Pancreas (tissue), 10 donors: Measurements from ENCODE around the gene CEP164. TPM values are rescaled to one million over a fixed set of nuclear protein-coding genes. Genes with fewer than 3 reads are reported as not detected.
A peak's percentile ranks its signal among the peaks of the same experiment; 100 is the strongest.

ENCODE experiments used
- ATAC-seq, 4 donors: fragments of 200-7000 bp; cut with Tn5 transposase; one replicate each; pipeline versions ENCODE4 v1.8.0 to v1.9.1; 2020; ENCODE audit warnings: mild to moderate bottlenecking in 4 of 4, moderate library complexity in 4 of 4
- DNase-seq, 6 donors: peaks; one replicate each; pipeline ENCODE4 v3.0.0-alpha.2; 2020
- FAIRE-seq: peaks from 2 replicates; lab custom pipeline; 2012; peaks lifted over from hg19 to GRCh38; lab: Jason Lieb, UNC
- H3K27ac ChIP-seq, 4 donors: fragments of 200-600 bp; sonication (generic); 1 replicate in 3 of 4; 2 replicates in 1 of 4; pipeline versions ENCODE4 v1.5.0 to v1.8.0; 2020
- H3K27me3 ChIP-seq, 4 donors: fragments of 200-600 bp; one replicate each; pipeline ENCODE4 v1.8.0; 2021
- H3K36me3 ChIP-seq, 3 donors: fragments of 200-600 bp; sonication (generic) in 1 of 3; one replicate each; pipeline versions ENCODE4 v1.5.0 to v1.8.0; 2020 to 2021
- H3K4me1 ChIP-seq, 3 donors: fragments of 200-600 bp; one replicate each; pipeline ENCODE4 v1.8.0; 2021
- H3K4me3 ChIP-seq, 4 donors: fragments of 200-600 bp; sonication (generic) in 2 of 4; one replicate each; pipeline versions ENCODE4 v1.5.0 to v1.8.0; 2020 to 2021
- H3K9me3 ChIP-seq, 4 donors: fragments of 200-600 bp; one replicate each; pipeline ENCODE4 v1.8.0; 2021
- CTCF ChIP-seq, 4 donors: fragments of 200-600 bp; sonication (generic) in 3 of 4; IDR thresholded peaks; one replicate each; pipeline versions ENCODE4 v1.5.0 to v1.8.0; 2021; ENCODE audit warnings: antibody characterized with exemption in 4 of 4
- WGBS, 2 donors: extraction: QIAGEN DNeasy Blood & Tissue Kit; methylation state at CpG; one replicate each; pipeline ENCODE4 v1.1.7; 2013; 5-methylcytosine and 5-hydroxymethylcytosine counted together
- intact Hi-C, 3 donors: fragments of 100-400 bp; cut with DNase I; formaldehyde crosslinking; loops; one replicate each; pipeline versions ENCODE4 v1.11.1 to v1.14.2; 2022
- polyA plus RNA-seq, 2 donors: library from polyadenylated mRNA; stranded (reverse); fragments of 200-250 nt; gene quantifications; one replicate each; pipeline ENCODE4 v1.2.3, GENCODE V29; 2013
- total RNA-seq, 6 donors: library from RNA; stranded (reverse); fragmentation: NEBNext Ultra II Directional in 4 of 6; extraction: Animal tissue kit (Norgen Biotek cat#: 25700) in 4 of 6; gene quantifications; one replicate each; pipeline versions ENCODE4 v1.2.1 to v1.2.4, GENCODE V29; 2021 to 2023
- donor health status: healthy with polysubstance abuse.
- donor health status: DM: no; HTN: no; CAD: no; lungs with moderate emphysema.
- donor health status: DM: no; HTN: no; CAD: no.
- donor health status: control.
- donor health status: control.
- donor health status: Bipolar disorder and iron deficiency.
- donor health status: DM: yes; HTN: yes; CAD: no.
- donor health status: DM: no; HTN: no; CAD: no.
- donor health status: DM: no; HTN: no; CAD: no.
- donor health status: DM: yes; HTN: yes; CAD: no.

CEP164 gene
- total RNA-seq (10 to 100 TPM; 12.9 to 27.4 (median 23.7) TPM), polyA plus RNA-seq (10 to 100 TPM; 42.1 to 56.3 TPM)

- intact Hi-C loops: no loop called here
- H3K36me3 ChIP-seq: no peaks in the 10 kb centered on the region
- no peaks in the 10 kb centered on the region for H3K27me3 ChIP-seq
- no peak for TF ChIP-seq CTCF (IDR thresholded peaks at IDR 0.05)
- no peaks in the 10 kb centered on the region for H3K9me3 ChIP-seq
- FAIRE-seq (peak; percentile 91), DNase-seq (peak; percentile 90 to 97 (median 95)), ATAC-seq (peak; percentile 97 to 99 (median 98))
- WGBS, 2 donors: 0 to 1% methylated on average over 54 to 64 of the region's 64 CpGs
- peaks cover 0 to 8% (median 5%) of the 10 kb centered on the region in 3 donors for H3K4me1 ChIP-seq
- H3K27ac ChIP-seq: peak within 1 kb of the TSS; percentile 80 to 85 (median 82)
- peak within 1 kb of the TSS; percentile 43 to 82 (median 62) for H3K4me3 ChIP-seq
These were observed at the start of gene CEP164 for GRCh38 chr11:117327567-117328374. Gene CEP164 (plus strand): TSS chr11:117327854. CDS start chr11:117338587, 10,733 bp downstream.

GRCh38 chr11:117278347-117278746 lies 49.3 kb upstream of the CEP164 start:
- FAIRE-seq (no peak), ATAC-seq (no peak), DNase-seq (no peak)
- Histone ChIP-seq H3K27me3 (no peaks in the 10 kb centered on the region), H3K4me1 (peaks cover 0 to 4% (median 0%) of the 10 kb centered on the region in 3 donors), H3K36me3 (no peaks in the 10 kb centered on the region), H3K9me3 (no peaks in the 10 kb centered on the region), H3K4me3 (no peak overlapping the region), H3K27ac (no peak overlapping the region)
- intact Hi-C loops: no loop called here
- TF ChIP-seq CTCF (IDR thresholded peaks at IDR 0.05): no peak
- WGBS, 2 donors: 92 to 99% methylated on average over 2 of the region's 2 CpGs

- Histone ChIP-seq H3K36me3 (no peaks in the 10 kb centered on the region), H3K4me1 (peaks cover 0 to 4% (median 0%) of the 10 kb centered on the region in 3 donors), H3K27me3 (no peaks in the 10 kb centered on the region), H3K27ac (no peak overlapping the region), H3K9me3 (no peaks in the 10 kb centered on the region), H3K4me3 (no peak overlapping the region)
- DNase-seq: no peak
- WGBS, 2 donors: 54 to 60% methylated on average over 4 of the region's 4 CpGs
- intact Hi-C loops: no loop called here
- TF ChIP-seq CTCF (IDR thresholded peaks at IDR 0.05): no peak
- ATAC-seq: no peak
- FAIRE-seq: no peak
These were observed 47.8 kb upstream of the CEP164 start for GRCh38 chr11:117279711-117280376.

GRCh38 chr11:117281159-117281558 lies 46.5 kb upstream of the CEP164 start:
- ATAC-seq: peak in 2 of 4 donors; percentile 28 to 58
- WGBS, 2 donors: 75 to 84% methylated on average over 6 of the region's 6 CpGs
- no peak for TF ChIP-seq CTCF (IDR thresholded peaks at IDR 0.05)

More at GRCh38 chr11:117281159-117281558, 46.5 kb upstream of the CEP164 start:
- H3K4me1 ChIP-seq: peaks cover 0 to 9% (median 9%) of the 10 kb centered on the region in 3 donors
- H3K4me3 ChIP-seq: no peak overlapping the region
- no peak overlapping the region for H3K27ac ChIP-seq
- no peaks in the 10 kb centered on the region for H3K9me3 ChIP-seq
- no peaks in the 10 kb centered on the region for H3K27me3 ChIP-seq
- no peaks in the 10 kb centered on the region for H3K36me3 ChIP-seq
- FAIRE-seq (no peak), DNase-seq (no peak)
- intact Hi-C loops: no loop called here
